ENCODE results near the gene CERS6.

CERS6 gene

GRCh38 chr2:168602846-168603401, 146.9 kb downstream of the CERS6 start:
- no peak for DNase-seq (ENCODE audit: low read depth in 2 of 2)

GRCh38 chr2:168603439-168603961, 147.4 kb downstream of the CERS6 start:
- no peak for DNase-seq (ENCODE audit: low read depth in 2 of 2)

GRCh38 chr2:168604252-168604651, 148.2 kb downstream of the CERS6 start:
- DNase-seq (ENCODE audit: low read depth in 2 of 2) = no peak

- no peak for DNase-seq (ENCODE audit: low read depth in 2 of 2)
These were observed 151.9 kb downstream of the CERS6 start for GRCh38 chr2:168607992-168608391.

DNA sequence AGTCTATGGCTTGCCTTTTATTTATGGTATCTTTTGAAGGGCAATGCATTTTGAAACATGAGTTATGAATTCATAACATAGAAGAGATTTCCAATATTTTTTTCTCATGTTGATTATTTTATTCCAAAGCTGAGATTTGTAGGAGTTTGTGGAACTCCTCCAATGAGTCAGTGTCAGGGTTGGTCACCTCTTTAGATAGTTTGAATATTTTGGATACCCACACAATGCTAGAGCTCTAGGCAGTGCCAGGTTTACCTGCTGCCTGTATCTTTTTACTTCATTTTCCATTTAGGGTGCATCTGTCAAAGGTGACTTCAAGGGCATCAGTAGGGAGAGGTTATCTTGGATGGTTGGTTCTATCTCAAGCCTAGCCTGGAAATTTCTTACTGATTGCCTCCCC, 152.7 kb downstream of the CERS6 start:
- no peak for DNase-seq (ENCODE audit: low read depth in 2 of 2)

GRCh38 chr2:168611091-168611490, 155.0 kb downstream of the CERS6 start:
- no peak for DNase-seq (ENCODE audit: low read depth in 2 of 2)

GRCh38 chr2:168611896-168612650, 156.0 kb downstream of the CERS6 start:
- no peak for DNase-seq (ENCODE audit: low read depth in 2 of 2)

- no peak for DNase-seq (ENCODE audit: low read depth in 2 of 2)
These were observed 156.6 kb downstream of the CERS6 start for GRCh38 chr2:168612719-168613118.

GRCh38 chr2:168613551-168613950, 157.5 kb downstream of the CERS6 start:
- no peak for DNase-seq (ENCODE audit: low read depth in 2 of 2)

- peak in 1 of 2 donors; percentile 4 for DNase-seq (ENCODE audit: low read depth in 2 of 2)
These were observed 158.3 kb downstream of the CERS6 start for GRCh38 chr2:168614172-168615018.

GRCh38 chr2:168620554-168620953, 164.5 kb downstream of the CERS6 start:
- DNase-seq (ENCODE audit: low read depth in 2 of 2) = no peak

GRCh38 chr2:168622559-168622958, 166.5 kb downstream of the CERS6 start:
- no peak for DNase-seq (ENCODE audit: low read depth in 2 of 2)

- no peak for DNase-seq (ENCODE audit: low read depth in 2 of 2)
These were observed 168.0 kb downstream of the CERS6 start for GRCh38 chr2:168624028-168624427.

GRCh38 chr2:168626096-168626495, 170.0 kb downstream of the CERS6 start:
- DNase-seq (ENCODE audit: low read depth in 2 of 2) = no peak

DNA sequence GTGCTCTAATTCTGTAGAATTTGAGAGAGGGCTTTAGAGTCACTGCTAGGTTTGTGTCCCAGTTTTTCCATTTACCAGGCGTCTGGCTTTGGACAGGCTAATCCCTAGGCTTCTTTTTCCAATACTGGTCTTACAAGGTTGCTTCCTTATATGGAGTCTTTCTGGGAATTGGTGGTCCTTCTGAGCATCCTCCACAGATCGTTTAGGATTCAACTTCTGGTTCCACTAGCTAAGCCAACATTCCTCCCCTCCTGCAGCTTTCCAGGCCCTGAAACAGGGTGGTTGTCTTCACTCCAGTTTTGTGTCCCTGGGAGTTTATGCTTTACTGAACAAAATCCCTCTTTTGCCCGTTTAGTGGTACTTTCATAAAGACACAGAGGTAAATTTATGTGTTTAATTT, 170.6 kb downstream of the CERS6 start:
- DNase-seq (ENCODE audit: low read depth in 2 of 2) = no peak

- DNase-seq (ENCODE audit: low read depth in 2 of 2) = no peak
These were observed 176.6 kb downstream of the CERS6 start for GRCh38 chr2:168632709-168633121.

GRCh38 chr2:168633200-168633599, 177.1 kb downstream of the CERS6 start:
- no peak for DNase-seq (ENCODE audit: low read depth in 2 of 2)

DNA sequence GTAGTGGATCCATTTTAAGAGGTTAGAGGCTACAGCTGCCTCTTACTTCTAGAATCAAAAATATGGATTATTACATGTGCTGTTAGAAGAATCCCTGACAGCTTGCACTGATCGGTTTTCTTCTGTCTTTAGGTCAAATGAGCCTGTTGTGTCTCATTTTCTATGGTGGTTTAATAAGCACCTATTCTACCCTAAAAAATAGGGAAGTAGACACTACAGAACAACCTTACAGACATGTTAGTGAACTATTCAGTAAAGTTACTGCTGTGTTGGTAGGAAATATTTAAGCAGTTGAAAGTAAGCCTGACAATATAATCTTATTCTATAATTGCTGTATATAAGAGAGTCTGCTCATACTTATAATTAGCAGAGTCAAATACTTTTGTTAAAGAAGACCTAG, 177.8 kb downstream of the CERS6 start:
- DNase-seq (ENCODE audit: low read depth in 2 of 2) = no peak

- DNase-seq (ENCODE audit: low read depth in 2 of 2) = no peak
These were observed 179.0 kb downstream of the CERS6 start for GRCh38 chr2:168635065-168635577.

GRCh38 chr2:168639018-168639417, 182.9 kb downstream of the CERS6 start:
- DNase-seq (ENCODE audit: low read depth in 2 of 2) = no peak

DNA sequence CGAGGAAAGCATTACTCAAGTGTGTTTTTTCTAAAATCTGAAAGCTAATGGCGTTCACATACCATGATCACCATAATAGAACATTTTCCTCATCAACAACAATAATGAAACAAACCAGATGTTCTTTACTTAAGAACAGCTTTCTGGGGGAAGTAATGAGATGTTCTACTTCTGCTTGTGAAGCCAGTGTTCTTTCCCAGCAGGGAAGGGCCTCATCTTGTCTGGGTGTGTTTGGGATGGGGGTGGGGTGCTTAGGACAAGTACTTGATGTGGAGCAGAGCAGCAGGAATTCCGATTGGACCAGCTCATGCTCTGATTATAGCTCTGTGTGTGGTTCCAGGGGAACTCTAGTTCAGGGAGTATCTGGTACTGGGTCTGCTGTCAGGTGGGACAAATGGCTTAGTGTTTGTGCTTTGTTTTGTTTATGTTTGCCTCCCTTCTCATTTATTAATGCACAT, 183.4 kb downstream of the CERS6 start:
- DNase-seq (ENCODE audit: low read depth in 2 of 2) = no peak

DNA sequence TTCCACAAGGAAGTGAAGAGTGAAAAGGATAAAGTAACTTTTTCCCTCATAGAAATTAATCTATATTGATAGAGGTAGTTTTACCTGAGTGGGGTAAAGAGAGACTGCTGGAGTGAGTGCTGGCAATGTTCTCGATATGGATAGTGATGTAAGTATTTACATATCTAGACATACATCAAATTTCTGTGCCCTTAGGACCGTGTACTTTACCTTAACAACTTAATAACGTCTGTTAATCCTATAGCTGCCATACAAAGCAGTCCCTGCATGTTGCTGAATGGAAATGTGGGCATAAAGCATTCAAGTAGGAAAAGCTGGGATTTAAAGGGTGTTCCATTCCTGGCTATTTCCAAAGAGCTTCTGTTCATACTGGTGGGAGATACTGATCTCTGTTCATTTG, 184.0 kb downstream of the CERS6 start:
- no peak for DNase-seq (ENCODE audit: low read depth in 2 of 2)

Data from activated CD4-positive, alpha-beta T cell treated with anti-CD3 and anti-CD28 coated beads for 24 hours (primary cell).